ENCODE measurements around the gene POM121L2.

POM121L2 gene

GRCh38 chr6:27312146-27312949 lies at the start of gene POM121L2:
Gene POM121L2, minus strand, starts transcription at chr6:27312273. Its CDS starts 103 bp downstream, at chr6:27312170.
- H3K9me3 Mint-ChIP-seq, result peaks cover 2% of the 10 kb centered on the region
- ATAC-seq (ENCODE audit: low read depth), result peak; percentile 65
- peak; percentile 62 to 63 for DNase-seq (ENCODE audit: low spot score in 2 of 2)
- peaks cover 22% of the 10 kb centered on the region for H3K27me3 Mint-ChIP-seq
- no peaks in the 10 kb centered on the region for H3K4me1 Mint-ChIP-seq
- no peaks in the 10 kb centered on the region for H3K36me3 Mint-ChIP-seq
- H3K27ac Mint-ChIP-seq, result no peak within 1 kb of the TSS
- H3K4me3 Mint-ChIP-seq, result peak within 1 kb of the TSS; percentile 74

- Mint-ChIP-seq H3K4me3 (no peak overlapping the region), H3K27me3 (no peaks in the 10 kb centered on the region), H3K27ac (no peak overlapping the region), H3K36me3 (peaks cover 16% of the 10 kb centered on the region), H3K9me3 (peaks cover 23% of the 10 kb centered on the region), H3K4me1 (no peaks in the 10 kb centered on the region)
- ATAC-seq (ENCODE audit: low read depth) (no peak), DNase-seq (ENCODE audit: low spot score in 2 of 2) (no peak)
Measured at GRCh38 chr6:27359231-27359630, 47.2 kb upstream of the POM121L2 start.

- no peaks in the 10 kb centered on the region for H3K4me1 Mint-ChIP-seq
- ATAC-seq (ENCODE audit: low read depth) (no peak), DNase-seq (ENCODE audit: low spot score in 2 of 2) (no peak)
- H3K27me3 Mint-ChIP-seq, result no peaks in the 10 kb centered on the region
- H3K4me3 Mint-ChIP-seq, result no peak overlapping the region
- peaks cover 16% of the 10 kb centered on the region for H3K36me3 Mint-ChIP-seq
- H3K27ac Mint-ChIP-seq, result no peak overlapping the region
- H3K9me3 Mint-ChIP-seq, result peaks cover 23% of the 10 kb centered on the region
Measured at GRCh38 chr6:27358786-27359185, 46.7 kb upstream of the POM121L2 start.

GRCh38 chr6:27352850-27353249 lies 40.8 kb upstream of the POM121L2 start:
- Mint-ChIP-seq H3K36me3 (no peaks in the 10 kb centered on the region), H3K9me3 (peaks cover 13% of the 10 kb centered on the region), H3K4me3 (no peak overlapping the region), H3K27ac (no peak overlapping the region), H3K27me3 (peaks cover 4% of the 10 kb centered on the region), H3K4me1 (no peaks in the 10 kb centered on the region)
- ATAC-seq (ENCODE audit: low read depth), result no peak
- DNase-seq (ENCODE audit: low spot score in 2 of 2), result no peak

- H3K36me3 Mint-ChIP-seq, result peaks cover 1% of the 10 kb centered on the region
- ATAC-seq (ENCODE audit: low read depth) (no peak), DNase-seq (ENCODE audit: low spot score in 2 of 2) (no peak)
- no peak overlapping the region for H3K4me3 Mint-ChIP-seq
- H3K9me3 Mint-ChIP-seq, result peaks cover 1% of the 10 kb centered on the region
- H3K27ac Mint-ChIP-seq, result no peak overlapping the region
- peaks cover 12% of the 10 kb centered on the region for H3K27me3 Mint-ChIP-seq
- peaks cover 7% of the 10 kb centered on the region for H3K4me1 Mint-ChIP-seq
Measured at GRCh38 chr6:27334141-27334540, 22.1 kb upstream of the POM121L2 start.

- no peak overlapping the region for H3K27ac Mint-ChIP-seq
- ATAC-seq (ENCODE audit: low read depth), result no peak
- H3K9me3 Mint-ChIP-seq, result peaks cover 1% of the 10 kb centered on the region
- no peak for DNase-seq (ENCODE audit: low spot score in 2 of 2)
- H3K4me3 Mint-ChIP-seq, result no peak overlapping the region
- peaks cover 7% of the 10 kb centered on the region for H3K4me1 Mint-ChIP-seq
- H3K27me3 Mint-ChIP-seq, result peaks cover 12% of the 10 kb centered on the region
- H3K36me3 Mint-ChIP-seq, result peaks cover 1% of the 10 kb centered on the region
Measured at GRCh38 chr6:27333642-27334040, 21.6 kb upstream of the POM121L2 start.

GRCh38 chr6:27332692-27333641 lies 20.9 kb upstream of the POM121L2 start:
- DNase-seq (ENCODE audit: low spot score in 2 of 2), result no peak
- Mint-ChIP-seq H3K36me3 (peaks cover 1% of the 10 kb centered on the region), H3K27me3 (peaks cover 9% of the 10 kb centered on the region), H3K4me1 (peaks cover 7% of the 10 kb centered on the region), H3K4me3 (peak overlapping the region; percentile 73), H3K27ac (peak overlapping the region; percentile 85), H3K9me3 (peaks cover 1% of the 10 kb centered on the region)
- peak; percentile 19 for ATAC-seq (ENCODE audit: low read depth)

GRCh38 chr6:27327023-27327738 lies 15.1 kb upstream of the POM121L2 start:
- H3K27me3 Mint-ChIP-seq, result peaks cover 5% of the 10 kb centered on the region

GRCh38 chr6:27321901-27322300 lies 9.8 kb upstream of the POM121L2 start:
- Mint-ChIP-seq H3K27ac (no peak overlapping the region), H3K4me1 (no peaks in the 10 kb centered on the region), H3K4me3 (no peak overlapping the region), H3K36me3 (peaks cover 1% of the 10 kb centered on the region), H3K9me3 (no peaks in the 10 kb centered on the region), H3K27me3 (no peaks in the 10 kb centered on the region)
- ATAC-seq (ENCODE audit: low read depth) (no peak), DNase-seq (ENCODE audit: low spot score in 2 of 2) (no peak)

More at GRCh38 chr6:27327023-27327738, 15.1 kb upstream of the POM121L2 start:
- Mint-ChIP-seq H3K9me3 (peaks cover 2% of the 10 kb centered on the region), H3K4me3 (no peak overlapping the region), H3K27ac (no peak overlapping the region), H3K4me1 (no peaks in the 10 kb centered on the region), H3K36me3 (peaks cover 1% of the 10 kb centered on the region)
- ATAC-seq (ENCODE audit: low read depth) (no peak), DNase-seq (ENCODE audit: low spot score in 2 of 2) (no peak)

GRCh38 chr6:27321370-27321769 lies 9.3 kb upstream of the POM121L2 start:
- DNase-seq (ENCODE audit: low spot score in 2 of 2) (no peak), ATAC-seq (ENCODE audit: low read depth) (no peak)
- Mint-ChIP-seq H3K4me3 (no peak overlapping the region), H3K27me3 (no peaks in the 10 kb centered on the region), H3K4me1 (no peaks in the 10 kb centered on the region), H3K27ac (no peak overlapping the region), H3K36me3 (peaks cover 1% of the 10 kb centered on the region), H3K9me3 (no peaks in the 10 kb centered on the region)

GRCh38 chr6:27318973-27319372 lies 6.9 kb upstream of the POM121L2 start:
- DNase-seq (ENCODE audit: low spot score in 2 of 2) (no peak), ATAC-seq (ENCODE audit: low read depth) (no peak)
- Mint-ChIP-seq H3K4me3 (no peak overlapping the region), H3K27ac (no peak overlapping the region), H3K9me3 (no peaks in the 10 kb centered on the region), H3K27me3 (no peaks in the 10 kb centered on the region), H3K4me1 (no peaks in the 10 kb centered on the region), H3K36me3 (peaks cover 1% of the 10 kb centered on the region)

GRCh38 chr6:27314046-27314445 lies 2.0 kb upstream of the POM121L2 start:
- Mint-ChIP-seq H3K27ac (no peak overlapping the region), H3K27me3 (peaks cover 16% of the 10 kb centered on the region), H3K4me1 (no peaks in the 10 kb centered on the region), H3K4me3 (no peak overlapping the region), H3K9me3 (peaks cover 2% of the 10 kb centered on the region), H3K36me3 (no peaks in the 10 kb centered on the region)
- no peak for DNase-seq (ENCODE audit: low spot score in 2 of 2)
- no peak for ATAC-seq (ENCODE audit: low read depth)

GRCh38 chr6:27312950-27313271 lies 838 bp upstream of the POM121L2 start:
- Mint-ChIP-seq H3K9me3 (peaks cover 2% of the 10 kb centered on the region), H3K27me3 (peaks cover 20% of the 10 kb centered on the region), H3K36me3 (no peaks in the 10 kb centered on the region), H3K4me1 (no peaks in the 10 kb centered on the region), H3K27ac (no peak overlapping the region), H3K4me3 (peak overlapping the region; percentile 74)
- DNase-seq (ENCODE audit: low spot score in 2 of 2), result no peak
- peak; percentile 62 for ATAC-seq (ENCODE audit: low read depth)

GRCh38 chr6:27311806-27312145 lies 297 bp downstream of the POM121L2 start:
- Mint-ChIP-seq H3K4me1 (no peaks in the 10 kb centered on the region), H3K9me3 (peaks cover 2% of the 10 kb centered on the region), H3K27ac (no peak overlapping the region), H3K36me3 (no peaks in the 10 kb centered on the region), H3K27me3 (peaks cover 22% of the 10 kb centered on the region), H3K4me3 (peak overlapping the region; percentile 74)
- ATAC-seq (ENCODE audit: low read depth), result no peak
- no peak for DNase-seq (ENCODE audit: low spot score in 2 of 2)
